ENCODE results near the gene ATP1A1. TPM values are rescaled to one million over a fixed set of nuclear protein-coding genes. Genes with fewer than 3 reads are reported as not detected.

Gene ATP1A1
- total and polyA plus RNA-seq, 2 experiments from 2014 or later = 117 to 202 TPM

DNA sequence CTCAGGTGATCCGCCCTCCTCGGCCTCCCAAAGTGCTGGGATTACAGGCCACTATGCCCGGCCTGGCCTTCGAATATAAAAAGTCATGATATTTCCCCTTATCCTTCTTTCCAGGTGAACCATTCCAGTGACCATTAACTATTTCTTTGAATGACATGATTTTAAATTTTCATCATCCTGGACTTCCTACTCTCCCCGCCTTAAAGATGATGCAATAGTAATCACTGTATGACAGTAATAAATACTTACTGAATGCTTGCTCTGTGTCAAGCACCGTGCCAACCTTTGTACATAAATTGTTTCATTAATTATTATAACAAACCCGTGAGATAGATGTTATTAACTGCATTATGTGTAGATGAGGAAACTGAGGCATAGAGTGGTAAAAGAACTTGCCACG, 19.9 kb upstream of the ATP1A1 start:
- peaks cover 6% of the 10 kb centered on the region; the same call in 2 of the 3 replicates for H3K4me1 Mint-ChIP-seq
- TF ChIP-seq EZH2 (IDR thresholded peaks at IDR 0.05; ENCODE audit: low read depth, unreplicated experiment) = no peak
- TF ChIP-seq, protein P1, sequence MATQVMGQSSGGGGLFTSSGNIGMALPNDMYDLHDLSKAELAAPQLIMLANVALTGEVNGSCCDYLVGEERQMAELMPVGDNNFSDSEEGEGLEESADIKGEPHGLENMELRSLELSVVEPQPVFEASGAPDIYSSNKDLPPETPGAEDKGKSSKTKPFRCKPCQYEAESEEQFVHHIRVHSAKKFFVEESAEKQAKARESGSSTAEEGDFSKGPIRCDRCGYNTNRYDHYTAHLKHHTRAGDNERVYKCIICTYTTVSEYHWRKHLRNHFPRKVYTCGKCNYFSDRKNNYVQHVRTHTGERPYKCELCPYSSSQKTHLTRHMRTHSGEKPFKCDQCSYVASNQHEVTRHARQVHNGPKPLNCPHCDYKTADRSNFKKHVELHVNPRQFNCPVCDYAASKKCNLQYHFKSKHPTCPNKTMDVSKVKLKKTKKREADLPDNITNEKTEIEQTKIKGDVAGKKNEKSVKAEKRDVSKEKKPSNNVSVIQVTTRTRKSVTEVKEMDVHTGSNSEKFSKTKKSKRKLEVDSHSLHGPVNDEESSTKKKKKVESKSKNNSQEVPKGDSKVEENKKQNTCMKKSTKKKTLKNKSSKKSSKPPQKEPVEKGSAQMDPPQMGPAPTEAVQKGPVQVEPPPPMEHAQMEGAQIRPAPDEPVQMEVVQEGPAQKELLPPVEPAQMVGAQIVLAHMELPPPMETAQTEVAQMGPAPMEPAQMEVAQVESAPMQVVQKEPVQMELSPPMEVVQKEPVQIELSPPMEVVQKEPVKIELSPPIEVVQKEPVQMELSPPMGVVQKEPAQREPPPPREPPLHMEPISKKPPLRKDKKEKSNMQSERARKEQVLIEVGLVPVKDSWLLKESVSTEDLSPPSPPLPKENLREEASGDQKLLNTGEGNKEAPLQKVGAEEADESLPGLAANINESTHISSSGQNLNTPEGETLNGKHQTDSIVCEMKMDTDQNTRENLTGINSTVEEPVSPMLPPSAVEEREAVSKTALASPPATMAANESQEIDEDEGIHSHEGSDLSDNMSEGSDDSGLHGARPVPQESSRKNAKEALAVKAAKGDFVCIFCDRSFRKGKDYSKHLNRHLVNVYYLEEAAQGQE (IDR thresholded peaks at IDR 0.05; ENCODE audit: unreplicated experiment) = no peak
- TF ChIP-seq, protein P2, sequence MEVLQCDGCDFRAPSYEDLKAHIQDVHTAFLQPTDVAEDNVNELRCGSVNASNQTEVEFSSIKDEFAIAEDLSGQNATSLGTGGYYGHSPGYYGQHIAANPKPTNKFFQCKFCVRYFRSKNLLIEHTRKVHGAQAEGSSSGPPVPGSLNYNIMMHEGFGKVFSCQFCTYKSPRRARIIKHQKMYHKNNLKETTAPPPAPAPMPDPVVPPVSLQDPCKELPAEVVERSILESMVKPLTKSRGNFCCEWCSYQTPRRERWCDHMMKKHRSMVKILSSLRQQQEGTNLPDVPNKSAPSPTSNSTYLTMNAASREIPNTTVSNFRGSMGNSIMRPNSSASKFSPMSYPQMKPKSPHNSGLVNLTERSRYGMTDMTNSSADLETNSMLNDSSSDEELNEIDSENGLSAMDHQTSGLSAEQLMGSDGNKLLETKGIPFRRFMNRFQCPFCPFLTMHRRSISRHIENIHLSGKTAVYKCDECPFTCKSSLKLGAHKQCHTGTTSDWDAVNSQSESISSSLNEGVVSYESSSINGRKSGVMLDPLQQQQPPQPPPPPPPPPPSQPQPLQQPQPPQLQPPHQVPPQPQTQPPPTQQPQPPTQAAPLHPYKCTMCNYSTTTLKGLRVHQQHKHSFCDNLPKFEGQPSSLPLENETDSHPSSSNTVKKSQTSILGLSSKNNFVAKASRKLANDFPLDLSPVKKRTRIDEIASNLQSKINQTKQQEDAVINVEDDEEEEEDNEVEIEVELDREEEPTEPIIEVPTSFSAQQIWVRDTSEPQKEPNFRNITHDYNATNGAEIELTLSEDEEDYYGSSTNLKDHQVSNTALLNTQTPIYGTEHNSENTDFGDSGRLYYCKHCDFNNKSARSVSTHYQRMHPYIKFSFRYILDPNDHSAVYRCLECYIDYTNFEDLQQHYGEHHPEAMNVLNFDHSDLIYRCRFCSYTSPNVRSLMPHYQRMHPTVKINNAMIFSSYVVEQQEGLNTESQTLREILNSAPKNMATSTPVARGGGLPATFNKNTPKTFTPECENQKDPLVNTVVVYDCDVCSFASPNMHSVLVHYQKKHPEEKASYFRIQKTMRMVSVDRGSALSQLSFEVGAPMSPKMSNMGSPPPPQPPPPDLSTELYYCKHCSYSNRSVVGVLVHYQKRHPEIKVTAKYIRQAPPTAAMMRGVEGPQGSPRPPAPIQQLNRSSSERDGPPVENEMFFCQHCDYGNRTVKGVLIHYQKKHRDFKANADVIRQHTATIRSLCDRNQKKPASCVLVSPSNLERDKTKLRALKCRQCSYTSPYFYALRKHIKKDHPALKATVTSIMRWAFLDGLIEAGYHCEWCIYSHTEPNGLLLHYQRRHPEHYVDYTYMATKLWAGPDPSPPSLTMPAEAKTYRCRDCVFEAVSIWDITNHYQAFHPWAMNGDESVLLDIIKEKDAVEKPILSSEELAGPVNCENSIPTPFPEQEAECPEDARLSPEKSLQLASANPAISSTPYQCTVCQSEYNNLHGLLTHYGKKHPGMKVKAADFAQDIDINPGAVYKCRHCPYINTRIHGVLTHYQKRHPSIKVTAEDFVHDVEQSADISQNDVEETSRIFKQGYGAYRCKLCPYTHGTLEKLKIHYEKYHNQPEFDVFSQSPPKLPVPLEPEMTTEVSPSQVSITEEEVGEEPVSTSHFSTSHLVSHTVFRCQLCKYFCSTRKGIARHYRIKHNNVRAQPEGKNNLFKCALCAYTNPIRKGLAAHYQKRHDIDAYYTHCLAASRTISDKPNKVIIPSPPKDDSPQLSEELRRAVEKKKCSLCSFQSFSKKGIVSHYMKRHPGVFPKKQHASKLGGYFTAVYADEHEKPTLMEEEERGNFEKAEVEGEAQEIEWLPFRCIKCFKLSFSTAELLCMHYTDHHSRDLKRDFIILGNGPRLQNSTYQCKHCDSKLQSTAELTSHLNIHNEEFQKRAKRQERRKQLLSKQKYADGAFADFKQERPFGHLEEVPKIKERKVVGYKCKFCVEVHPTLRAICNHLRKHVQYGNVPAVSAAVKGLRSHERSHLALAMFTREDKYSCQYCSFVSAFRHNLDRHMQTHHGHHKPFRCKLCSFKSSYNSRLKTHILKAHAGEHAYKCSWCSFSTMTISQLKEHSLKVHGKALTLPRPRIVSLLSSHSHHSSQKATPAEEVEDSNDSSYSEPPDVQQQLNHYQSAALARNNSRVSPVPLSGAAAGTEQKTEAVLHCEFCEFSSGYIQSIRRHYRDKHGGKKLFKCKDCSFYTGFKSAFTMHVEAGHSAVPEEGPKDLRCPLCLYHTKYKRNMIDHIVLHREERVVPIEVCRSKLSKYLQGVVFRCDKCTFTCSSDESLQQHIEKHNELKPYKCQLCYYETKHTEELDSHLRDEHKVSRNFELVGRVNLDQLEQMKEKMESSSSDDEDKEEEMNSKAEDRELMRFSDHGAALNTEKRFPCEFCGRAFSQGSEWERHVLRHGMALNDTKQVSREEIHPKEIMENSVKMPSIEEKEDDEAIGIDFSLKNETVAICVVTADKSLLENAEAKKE (CRISPR knock-in tag; IDR thresholded peaks at IDR 0.05) = no peak
- no peak for TF ChIP-seq CREB1 (CRISPR knock-in tag; IDR thresholded peaks at IDR 0.05; ENCODE audit: low read depth)
- no peak for TF ChIP-seq POLR2AphosphoS5 (IDR thresholded peaks at IDR 0.05; ENCODE audit: low read depth)
- TF ChIP-seq, protein P3, sequence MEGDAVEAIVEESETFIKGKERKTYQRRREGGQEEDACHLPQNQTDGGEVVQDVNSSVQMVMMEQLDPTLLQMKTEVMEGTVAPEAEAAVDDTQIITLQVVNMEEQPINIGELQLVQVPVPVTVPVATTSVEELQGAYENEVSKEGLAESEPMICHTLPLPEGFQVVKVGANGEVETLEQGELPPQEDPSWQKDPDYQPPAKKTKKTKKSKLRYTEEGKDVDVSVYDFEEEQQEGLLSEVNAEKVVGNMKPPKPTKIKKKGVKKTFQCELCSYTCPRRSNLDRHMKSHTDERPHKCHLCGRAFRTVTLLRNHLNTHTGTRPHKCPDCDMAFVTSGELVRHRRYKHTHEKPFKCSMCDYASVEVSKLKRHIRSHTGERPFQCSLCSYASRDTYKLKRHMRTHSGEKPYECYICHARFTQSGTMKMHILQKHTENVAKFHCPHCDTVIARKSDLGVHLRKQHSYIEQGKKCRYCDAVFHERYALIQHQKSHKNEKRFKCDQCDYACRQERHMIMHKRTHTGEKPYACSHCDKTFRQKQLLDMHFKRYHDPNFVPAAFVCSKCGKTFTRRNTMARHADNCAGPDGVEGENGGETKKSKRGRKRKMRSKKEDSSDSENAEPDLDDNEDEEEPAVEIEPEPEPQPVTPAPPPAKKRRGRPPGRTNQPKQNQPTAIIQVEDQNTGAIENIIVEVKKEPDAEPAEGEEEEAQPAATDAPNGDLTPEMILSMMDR (conservative IDR thresholded peaks at IDR 0.05; ENCODE audit: low read depth in 2 of 2) = no peak
- no peak for TF ChIP-seq ZNF114 (CRISPR knock-in tag; IDR thresholded peaks at IDR 0.05)
- no peak for TF ChIP-seq NANOG (IDR thresholded peaks at IDR 0.05; ENCODE audit: borderline replicate concordance)
- no peak for TF ChIP-seq ZNF331 (CRISPR knock-in tag; IDR thresholded peaks at IDR 0.05; ENCODE audit: low read depth)
- no peak for TF ChIP-seq STAT1 (IDR thresholded peaks at IDR 0.05; ENCODE audit: unreplicated experiment)
- TF ChIP-seq JUNB (IDR thresholded peaks at IDR 0.05; ENCODE audit: unreplicated experiment) = no peak
- TF ChIP-seq, protein P4, sequence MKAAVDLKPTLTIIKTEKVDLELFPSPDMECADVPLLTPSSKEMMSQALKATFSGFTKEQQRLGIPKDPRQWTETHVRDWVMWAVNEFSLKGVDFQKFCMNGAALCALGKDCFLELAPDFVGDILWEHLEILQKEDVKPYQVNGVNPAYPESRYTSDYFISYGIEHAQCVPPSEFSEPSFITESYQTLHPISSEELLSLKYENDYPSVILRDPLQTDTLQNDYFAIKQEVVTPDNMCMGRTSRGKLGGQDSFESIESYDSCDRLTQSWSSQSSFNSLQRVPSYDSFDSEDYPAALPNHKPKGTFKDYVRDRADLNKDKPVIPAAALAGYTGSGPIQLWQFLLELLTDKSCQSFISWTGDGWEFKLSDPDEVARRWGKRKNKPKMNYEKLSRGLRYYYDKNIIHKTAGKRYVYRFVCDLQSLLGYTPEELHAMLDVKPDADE (IDR thresholded peaks at IDR 0.05) = no peak
- TF ChIP-seq EZH2phosphoT487 (IDR thresholded peaks at IDR 0.05; ENCODE audit: unreplicated experiment) = no peak
- H3K27ac ChIP-seq (ENCODE audit: low read depth) = no peak overlapping the region
- H2AFZ ChIP-seq = no peak overlapping the region
- DNase-seq (ENCODE audit: low spot score) = no peak
- no peaks in the 10 kb centered on the region for H3K27me3 ChIP-seq (ENCODE audit: insufficient read depth)
- no peak overlapping the region for H3K27ac Mint-ChIP-seq
- H3K36me3 ChIP-seq (ENCODE audit: insufficient read depth) = no peaks in the 10 kb centered on the region
- no peaks in the 10 kb centered on the region for H3K36me3 Mint-ChIP-seq (ENCODE audit: low read depth)
- H3K4me3 Mint-ChIP-seq = no peak overlapping the region
- H3K9me2 ChIP-seq (ENCODE audit: insufficient read depth) = no peaks in the 10 kb centered on the region
- H4K20me1 ChIP-seq (replicated peaks; ENCODE audit: insufficient read depth) = no peaks in the 10 kb centered on the region
- no peak for ATAC-seq
- H3K4me3 ChIP-seq = no peak overlapping the region
- no peaks in the 10 kb centered on the region for H3K79me2 ChIP-seq (replicated peaks; ENCODE audit: insufficient read depth)
- H3K4me1 ChIP-seq (ENCODE audit: insufficient read depth) = peaks cover 6% of the 10 kb centered on the region; the same call in 1 of the 2 replicates
- H3F3A ChIP-seq (replicated peaks; ENCODE audit: low read depth) = no peaks in the 10 kb centered on the region
- no peaks in the 10 kb centered on the region; the same call in 2 of the 3 replicates for H3K9me3 Mint-ChIP-seq
- H3K4me2 ChIP-seq = no peak overlapping the region
- no peaks in the 10 kb centered on the region for H3K27me3 Mint-ChIP-seq (ENCODE audit: insufficient read depth, low read depth, poor library complexity)
